HepG2 (cell line): ENCODE measurements around the gene RPL37A. TPM values are rescaled to one million over a fixed set of nuclear protein-coding genes. Genes with fewer than 3 reads are reported as not detected.

Experiments used
- ATAC-seq: fragments of 200-7000 bp; cut with Tn5 transposase; 3 replicates; pipeline ENCODE4 v1.9.1; 2020; ENCODE audit warnings: mild to moderate bottlenecking, moderate library complexity
- BruUV-seq: library from RNA; stranded (reverse); fragments of 400-500 nt; replicated peaks from 2 replicates; lab custom pipeline; 2021; lab: Mats Ljungman, UMichigan
- CTCF ChIA-PET: fragments of 300-600 bp; formaldehyde crosslinking; extraction: SDS; loops from one replicate; lab custom pipeline; 2021; ENCODE audit warnings: low total read pairs, inconsistent platforms, low intra/inter-chr PET ratio; lab: Yijun Ruan, JAX
- POLR2A ChIA-PET: fragments of 350-600 bp; sonication (Branson Sonifier 250); formaldehyde crosslinking; loops from one replicate; lab custom pipeline; 2020; ENCODE audit warnings: antibody characterized with exemption, inconsistent platforms; lab: Yijun Ruan, JAX
- DNase-seq: peaks from one replicate; pipeline ENCODE4 v3.0.0-alpha.2; 2015; ENCODE audit warnings: low spot score
- FAIRE-seq: peaks from 3 replicates; lab custom pipeline; 2011; peaks lifted over from hg19 to GRCh38; lab: Jason Lieb, UNC
- H2AFZ ChIP-seq: one replicate; pipeline ENCODE4 v1.6.1; 2011; ENCODE audit warnings: low read length, inconsistent platforms
- H3K27ac ChIP-seq: fragments of 300-600 bp; 3 replicates; pipeline ENCODE4 v1.8.0; 2011; ENCODE audit warnings: mixed run types, mild to moderate bottlenecking, mixed read lengths, low read length, inconsistent platforms; ENCODE audit not compliant: insufficient read depth; ENCODE audit errors: extremely low read length
- H3K27me3 ChIP-seq, 2 experiments: fragments of 200-600 bp in 1 of 2; 2 replicates in 1 of 2; 3 replicates in 1 of 2; pipeline versions ENCODE4 v1.6.0 to v1.8.0; 2011; ENCODE audit warnings: low read length in 2 of 2, mild to moderate bottlenecking in 2 of 2, moderate library complexity in 2 of 2, inconsistent platforms in 1 of 2; ENCODE audit not compliant: insufficient read depth in 2 of 2, control insufficient read depth in 1 of 2
- H3K36me3 ChIP-seq, 2 experiments: fragments of 200-600 bp in 1 of 2; replicated peaks in 1 of 2; 2 replicates in 1 of 2; 3 replicates in 1 of 2; pipeline versions ENCODE4 v1.5.1 to v1.8.0; 2011; ENCODE audit warnings: low read length in 2 of 2, inconsistent platforms in 1 of 2; ENCODE audit not compliant: insufficient read depth in 2 of 2, control insufficient read depth in 1 of 2
- H3K4me1 ChIP-seq: 2 replicates; pipeline ENCODE4 v1.5.1; 2012; ENCODE audit warnings: low read length, inconsistent platforms; ENCODE audit not compliant: insufficient read depth
- H3K4me2 ChIP-seq: 2 replicates; pipeline ENCODE4 v1.6.0; 2011; ENCODE audit warnings: low read depth, low read length, inconsistent platforms
- H3K4me3 ChIP-seq, 3 experiments: fragments of 200-600 bp in 1 of 3; sonication (generic), shearing (Covaris generic) in 1 of 3; replicated peaks in 1 of 3; 2 replicates each; pipeline ENCODE4 v1.5.1; 2011 to 2016; ENCODE audit warnings: low read length in 3 of 3, inconsistent platforms in 2 of 3, low read depth in 2 of 3, mild to moderate bottlenecking in 2 of 3, control low read depth in 1 of 3, mixed read lengths in 1 of 3; ENCODE audit not compliant: insufficient read depth in 1 of 3
- H3K79me2 ChIP-seq: one replicate; pipeline ENCODE4 v1.6.1; 2011; ENCODE audit warnings: low read length, inconsistent platforms; ENCODE audit not compliant: insufficient read depth
- H3K9ac ChIP-seq: 2 replicates; pipeline ENCODE4 v1.6.0; 2011; ENCODE audit warnings: mild to moderate bottlenecking, low read depth, low read length, inconsistent platforms; ENCODE audit not compliant: insufficient read depth
- H3K9me3 ChIP-seq: 2 replicates; pipeline ENCODE4 v1.5.1; 2012; ENCODE audit warnings: mild to moderate bottlenecking, low read length
- H4K20me1 ChIP-seq: 2 replicates; pipeline ENCODE4 v1.6.0; 2011; ENCODE audit warnings: inconsistent platforms, mild to moderate bottlenecking, low read length, moderate library complexity; ENCODE audit not compliant: insufficient read depth
- AGO2 ChIP-seq: fragments of 200-400 bp; formaldehyde crosslinking; optimal IDR thresholded peaks from 2 replicates; pipeline ENCODE3; 2017; ENCODE audit warnings: mild to moderate bottlenecking, low read depth, low read length, moderate library complexity
- FOXA3 ChIP-seq: IDR thresholded peaks from 2 replicates; pipeline ENCODE4 v1.6.1; 2016; ENCODE audit warnings: missing genetic modification reagents, missing compliant biosample characterization
- GFI1 ChIP-seq: sonication (generic); formaldehyde crosslinking; IDR thresholded peaks from 2 replicates; pipeline ENCODE4 v1.5.0; 2020; ENCODE audit warnings: missing genetic modification reagents, mild to moderate bottlenecking, borderline replicate concordance
- HNF4G ChIP-seq, 2 experiments: sonication (generic) in 1 of 2; formaldehyde crosslinking in 1 of 2; IDR thresholded peaks; 2 replicates each; pipeline versions ENCODE4 v1.4.0 to v1.6.1; 2011 to 2020; ENCODE audit warnings: borderline replicate concordance in 2 of 2, low read depth in 2 of 2, mild to moderate bottlenecking in 2 of 2, low read length in 1 of 2, missing genetic modification reagents in 1 of 2, moderate library complexity in 1 of 2
- HOXD1 ChIP-seq: sonication (generic); formaldehyde crosslinking; IDR thresholded peaks from 2 replicates; pipeline ENCODE4 v1.5.0; 2020; ENCODE audit warnings: missing genetic modification reagents
- KLF9 ChIP-seq: IDR thresholded peaks from 2 replicates; pipeline ENCODE4 v1.6.1; 2016; ENCODE audit warnings: low read depth
- MBD4 ChIP-seq: IDR thresholded peaks from 2 replicates; pipeline ENCODE4 v1.6.1; 2012; ENCODE audit warnings: low read length, inconsistent platforms, borderline replicate concordance
- MIER2 ChIP-seq: IDR thresholded peaks from 2 replicates; pipeline ENCODE4 v1.6.1; 2016; ENCODE audit warnings: missing biosample characterization, missing genetic modification reagents
- MLX ChIP-seq: IDR thresholded peaks from 2 replicates; pipeline ENCODE4 v1.6.1; 2016
- NAIF1 ChIP-seq: sonication (generic); formaldehyde crosslinking; IDR thresholded peaks from 2 replicates; pipeline ENCODE4 v1.5.0; 2020; ENCODE audit warnings: mild to moderate bottlenecking, missing genetic modification reagents, borderline replicate concordance
- NFATC3 ChIP-seq: sonication (generic); formaldehyde crosslinking; IDR thresholded peaks from 2 replicates; pipeline ENCODE4 v1.5.1; 2020; ENCODE audit warnings: mild to moderate bottlenecking, missing genetic modification reagents
- NFE2L1 ChIP-seq: sonication (generic); formaldehyde crosslinking; IDR thresholded peaks from 2 replicates; pipeline ENCODE4 v1.4.0; 2020; ENCODE audit warnings: missing genetic modification reagents, mild to moderate bottlenecking, borderline replicate concordance
- NFRKB ChIP-seq: fragments of 450-650 bp; IDR thresholded peaks from 2 replicates; pipeline ENCODE4 v1.6.1; 2017
- PAF1 ChIP-seq: IDR thresholded peaks from 2 replicates; pipeline ENCODE4 v1.6.1; 2016; ENCODE audit warnings: missing genetic modification reagents, missing compliant biosample characterization
- POLR2A ChIP-seq, 2 experiments: IDR thresholded peaks; 2 replicates each; pipeline ENCODE4 v1.6.1; 2011; ENCODE audit warnings: low read depth in 2 of 2, low read length in 2 of 2, mild to moderate bottlenecking in 1 of 2, moderate library complexity in 1 of 2; ENCODE audit not compliant: insufficient read depth in 1 of 2
- RBFOX2 ChIP-seq: fragments of 200-400 bp; formaldehyde crosslinking; IDR thresholded peaks from 2 replicates; pipeline ENCODE4 v1.6.1; 2017; ENCODE audit warnings: low read depth, mild to moderate bottlenecking, low read length
- RXRB ChIP-seq: IDR thresholded peaks from 2 replicates; pipeline ENCODE4 v1.6.1; 2016; ENCODE audit warnings: borderline replicate concordance, missing genetic modification reagents, missing compliant biosample characterization
- SALL2 ChIP-seq: sonication (generic); formaldehyde crosslinking; IDR thresholded peaks from 2 replicates; pipeline ENCODE4 v1.8.1; 2023; ENCODE audit warnings: mild to moderate bottlenecking, missing genetic modification reagents, inconsistent platforms
- STAT5B ChIP-seq: sonication (generic); formaldehyde crosslinking; IDR thresholded peaks from 2 replicates; pipeline ENCODE4 v1.4.0; 2020; ENCODE audit warnings: missing genetic modification reagents
- ZBTB7B ChIP-seq: sonication (generic); formaldehyde crosslinking; IDR thresholded peaks from 2 replicates; pipeline ENCODE4 v1.4.0; 2020; ENCODE audit warnings: missing genetic modification reagents
- ZNF121 ChIP-seq: sonication (generic); formaldehyde crosslinking; IDR thresholded peaks from 2 replicates; pipeline ENCODE4 v1.5.0; 2020; ENCODE audit warnings: mild to moderate bottlenecking, missing genetic modification reagents
- ZNF18 ChIP-seq: sonication (generic); formaldehyde crosslinking; IDR thresholded peaks from 2 replicates; pipeline ENCODE4 v1.8.0; 2022; ENCODE audit warnings: mild to moderate bottlenecking, missing genetic modification reagents; ENCODE audit not compliant: insufficient replicate concordance
- WGBS: methylation state at CpG from one replicate; pipeline ENCODE4 v1.1.6; 2017; ENCODE audit warnings: low lambda C conversion rate; 5-methylcytosine and 5-hydroxymethylcytosine counted together
- in situ Hi-C: cut with HindIII; loops from 2 replicates; pipeline ENCODE4 v1.10.0; 2017; ENCODE audit warnings: low pct_unique_long_range_greater_than_20kb; ENCODE audit not compliant: extremely low pct_ligation_motif_present
- intact Hi-C: fragments of 100-400 bp; cut with micrococcal nuclease; formaldehyde crosslinking; loops from one replicate; pipeline ENCODE4 v1.10.0; 2022; ENCODE audit not compliant: unreplicated experiment
- polyA plus RNA-seq, 8 experiments: library from polyadenylated mRNA; depleted of rRNA in 3 of 8; stranded (reverse) in 7 of 8; unstranded in 1 of 8; fragments of >200 nt; fragmentation: Illumina TruSeq in 4 of 8; extraction: Trizol in 4 of 8; gene quantifications; 2 replicates each; pipeline versions ENCODE4 v1.2.1 to v1.2.3, GENCODE V29; 2011 to 2016; ENCODE audit warnings: low read depth in 4 of 8, missing spikeins in 1 of 8, mixed read lengths in 1 of 8; ENCODE audit not compliant: insufficient read depth in 1 of 8
- total RNA-seq, 5 experiments: library from RNA; depleted of rRNA; stranded (reverse); fragments of >200 nt; fragmentation: Illumina TruSeq; extraction: Trizol; gene quantifications; 2 replicates each; pipeline ENCODE4 v1.2.3, GENCODE V29; 2016; ENCODE audit warnings: low read depth in 1 of 5

The RPL37A gene
- total and polyA plus RNA-seq, 2 of the 13 experiments (the other 11 are each of a cell fraction or from before 2014, with no cell fraction given) = 6,902 to 7,910 TPM

GRCh38 chr2:216499641-216500218, 1.1 kb downstream of the RPL37A start (continued):
- TF ChIP-seq STAT5B = no peak
- 0 out of 4 replicates have a peak, but pooled peaks of 1 of the 2 experiments have one; percentile 9 for TF ChIP-seq POLR2A (IDR thresholded peaks at IDR 0.05; ENCODE audit: insufficient read depth in 1 of 2, low read depth in 2 of 2, low read length in 2 of 2)
- TF ChIP-seq MBD4 = 0 out of 2 replicates have a peak, but pooled peaks have one; percentile 8
- TF ChIP-seq ZBTB7B (CRISPR knock-in tag) = peak; percentile 28; the same call in 1 of the 2 replicates
- TF ChIP-seq HOXD1 = no peak
- TF ChIP-seq RXRB (CRISPR knock-in tag) = 0 out of 2 replicates have a peak, but pooled peaks have one; percentile 9
- TF ChIP-seq FOXA3 (CRISPR knock-in tag) = 0 out of 2 replicates have a peak, but pooled peaks have one; percentile 12
- 0 out of 2 replicates have a peak, but pooled peaks have one; percentile 14 for TF ChIP-seq MIER2 (CRISPR knock-in tag)
- no peak for TF ChIP-seq NAIF1 (CRISPR knock-in tag)
- TF ChIP-seq GFI1 = 0 out of 2 replicates have a peak, but pooled peaks have one; percentile 25
- peak; percentile 22; the same call in 1 of the 2 replicates for TF ChIP-seq SALL2
- peak; percentile 63; the same call in 1 of the 2 replicates for TF ChIP-seq KLF9 (CRISPR knock-in tag)

- H3K9ac ChIP-seq = peak overlapping the region; percentile 100
- peaks cover 63% of the 10 kb centered on the region for H4K20me1 ChIP-seq
- peak overlapping the region; percentile 89 for H3K27ac ChIP-seq
- H3K4me1 ChIP-seq = peaks cover 58% of the 10 kb centered on the region
- H3K4me3 ChIP-seq = peak overlapping the region; percentile 86 to 95 (median 92)
- no TSS peak for BruUV-seq
- in situ Hi-C loops = loop anchor here (25.0 kb wide), 2 partner anchors 837 to 1012 kb away; no protein-coding TSS in a partner anchor
- ATAC-seq (no peak), DNase-seq (no peak), FAIRE-seq (no peak)
- peaks cover 47% of the 10 kb centered on the region for H3K79me2 ChIP-seq
- peaks cover 8 to 63% of the 10 kb centered on the region in 2 experiments for H3K36me3 ChIP-seq
- H2AFZ ChIP-seq = no peak overlapping the region
- POLR2A ChIA-PET = no interaction called here
- 93% methylated on average over 2 of the region's 2 CpGs for WGBS
- peaks cover 0 to 5% of the 10 kb centered on the region in 2 experiments; a peak in 1 of 5 replicates for H3K27me3 ChIP-seq
- H3K9me3 ChIP-seq = no peaks in the 10 kb centered on the region
- CTCF ChIA-PET = no interaction called here
- peak overlapping the region; percentile 94 for H3K4me2 ChIP-seq
- intact Hi-C loops = loop anchor here (5.0 kb wide), 1 partner anchor 388 kb away; no protein-coding TSS in a partner anchor
- TF ChIP-seq AGO2 (peak; percentile 28), HNF4G (IDR thresholded peaks at IDR 0.05; ENCODE audit: borderline replicate concordance, low read depth, low read length) (no peak), HNF4G (CRISPR knock-in tag; IDR thresholded peaks at IDR 0.05; ENCODE audit: borderline replicate concordance, low read depth) (no peak), ZNF18 (CRISPR knock-in tag) (no peak), NFRKB (no peak), PAF1 (CRISPR knock-in tag) (no peak), ZNF121 (CRISPR knock-in tag) (no peak), NFE2L1 (CRISPR knock-in tag) (no peak), MLX (no peak), NFATC3 (no peak), RBFOX2 (0 out of 2 replicates have a peak, but pooled peaks have one; percentile 54)
Observed at GRCh38 chr2:216500572-216500971, 1.9 kb downstream of the RPL37A start.
